Fibroblast of skin of abdomen (primary cell): ENCODE measurements around the gene KCTD8.

Source experiments
- DNase-seq: peaks from one replicate; pipeline ENCODE4 v3.0.0-alpha.2; 2013

KCTD8 gene

GRCh38 chr4:44162538-44163270 is 285.9 kb downstream of the KCTD8 start:
- no peak for DNase-seq

GRCh38 chr4:44161756-44162155 is 286.9 kb downstream of the KCTD8 start:
- no peak for DNase-seq

GRCh38 chr4:44160776-44161367 is 287.7 kb downstream of the KCTD8 start:
- no peak for DNase-seq

GRCh38 chr4:44159991-44160390 is 288.6 kb downstream of the KCTD8 start:
- DNase-seq = no peak

GRCh38 chr4:44157611-44158277 is 290.9 kb downstream of the KCTD8 start:
- peak; percentile 23 for DNase-seq

- peak; percentile 40 for DNase-seq
Measured at GRCh38 chr4:44150091-44150576, 298.5 kb downstream of the KCTD8 start.

- no peak for DNase-seq
Measured at GRCh38 chr4:44149282-44149681, 299.3 kb downstream of the KCTD8 start.

GRCh38 chr4:44147571-44148075 is 301.0 kb downstream of the KCTD8 start:
- no peak for DNase-seq

- no peak for DNase-seq
Measured at GRCh38 chr4:44146516-44146915, 302.1 kb downstream of the KCTD8 start.

- DNase-seq = no peak
Measured at GRCh38 chr4:44145868-44146267, 302.7 kb downstream of the KCTD8 start.

GRCh38 chr4:44132526-44132925 is 316.1 kb downstream of the KCTD8 start:
- no peak for DNase-seq
